Kidney epithelial cell (primary cell): ENCODE measurements around the gene FRY. TPM values are rescaled to one million over a fixed set of nuclear protein-coding genes. Genes with fewer than 3 reads are reported as not detected.
A peak's percentile ranks its signal among the peaks of the same experiment; 100 is the strongest.

ENCODE experiments used
- DNase-seq: peaks from one replicate; pipeline ENCODE4 v3.0.0-alpha.2; 2010; ENCODE audit warnings: low read depth
- H3K27me3 ChIP-seq: 2 replicates; pipeline ENCODE4 v1.6.0; 2011; ENCODE audit warnings: low read length; ENCODE audit not compliant: control insufficient read depth, insufficient read depth
- H3K36me3 ChIP-seq: 2 replicates; pipeline ENCODE4 v1.5.1; 2011; ENCODE audit warnings: low read length; ENCODE audit not compliant: control insufficient read depth, insufficient read depth
- H3K4me3 ChIP-seq: 2 replicates; pipeline ENCODE4 v1.5.1; 2011; ENCODE audit warnings: low read depth, mild to moderate bottlenecking, control low read depth, low read length
- CTCF ChIP-seq: IDR thresholded peaks from 2 replicates; pipeline ENCODE4 v1.5.1; 2011; ENCODE audit warnings: mild to moderate bottlenecking, moderate library complexity, low read length, control low read depth, inconsistent platforms; ENCODE audit not compliant: insufficient read depth, poor library complexity, severe bottlenecking
- total RNA-seq: library from RNA; depleted of rRNA; stranded (reverse); fragments of >200 nt; gene quantifications from 2 replicates; pipeline ENCODE4 v1.2.3, GENCODE V29; 2015

FRY gene
- total RNA-seq, 1 donor from 2014 or later = 6.7 TPM

GRCh38 chr13:32021785-32022184, 9.8 kb upstream of the FRY start:
- Histone ChIP-seq H3K4me3 (no peak overlapping the region), H3K27me3 (no peaks in the 10 kb centered on the region), H3K36me3 (no peaks in the 10 kb centered on the region)
- TF ChIP-seq CTCF = no peak
- no peak for DNase-seq

GRCh38 chr13:32022311-32022710, 9.3 kb upstream of the FRY start:
- no peak for DNase-seq
- no peak for TF ChIP-seq CTCF

GRCh38 chr13:32023096-32023495, 8.5 kb upstream of the FRY start:
- Histone ChIP-seq H3K4me3 (no peak overlapping the region), H3K27me3 (no peaks in the 10 kb centered on the region), H3K36me3 (no peaks in the 10 kb centered on the region)
- no peak for DNase-seq
- TF ChIP-seq CTCF = no peak

More at GRCh38 chr13:32022311-32022710, 9.3 kb upstream of the FRY start:
- H3K36me3 ChIP-seq = no peaks in the 10 kb centered on the region
- no peak overlapping the region for H3K4me3 ChIP-seq
- no peaks in the 10 kb centered on the region for H3K27me3 ChIP-seq

- DNase-seq = no peak
- H3K4me3 ChIP-seq = no peak overlapping the region
- TF ChIP-seq CTCF = peak; percentile 22
- H3K36me3 ChIP-seq = no peaks in the 10 kb centered on the region
- H3K27me3 ChIP-seq = no peaks in the 10 kb centered on the region
Observed at GRCh38 chr13:32023698-32024097, 7.9 kb upstream of the FRY start.

- no peaks in the 10 kb centered on the region for H3K27me3 ChIP-seq
- TF ChIP-seq CTCF = no peak
Observed at GRCh38 chr13:32024750-32025149, 6.8 kb upstream of the FRY start.

GRCh38 chr13:32025730-32026129, 5.8 kb upstream of the FRY start:
- TF ChIP-seq CTCF = no peak
- Histone ChIP-seq H3K36me3 (no peaks in the 10 kb centered on the region), H3K27me3 (no peaks in the 10 kb centered on the region), H3K4me3 (no peak overlapping the region)
- DNase-seq = no peak

More at GRCh38 chr13:32024750-32025149, 6.8 kb upstream of the FRY start:
- no peak overlapping the region for H3K4me3 ChIP-seq
- no peak for DNase-seq
- H3K36me3 ChIP-seq = no peaks in the 10 kb centered on the region
